HepG2 (cell line): ENCODE results near the gene GRAMD4. TPM values are rescaled to one million over a fixed set of nuclear protein-coding genes. Genes with fewer than 3 reads are reported as not detected.

ENCODE experiments used
- CBX2 ChIP-seq, 2 experiments: fragments of 200-600 bp in 1 of 2; sonication (generic); formaldehyde crosslinking in 1 of 2; IDR thresholded peaks; 2 replicates each; pipeline versions ENCODE4 v1.7.0 to v1.8.1; 2018 to 2022; ENCODE audit warnings: low read depth in 2 of 2, low read length in 1 of 2, mild to moderate bottlenecking in 1 of 2, missing genetic modification reagents in 1 of 2
- ESRRA ChIP-seq: sonication (generic); formaldehyde crosslinking; IDR thresholded peaks from 2 replicates; pipeline ENCODE4 v1.5.1; 2020; ENCODE audit warnings: mild to moderate bottlenecking, low read depth, missing genetic modification reagents
- FOXJ3 ChIP-seq: sonication (generic); formaldehyde crosslinking; IDR thresholded peaks from 2 replicates; pipeline ENCODE4 v1.4.0; 2020; ENCODE audit warnings: missing genetic modification reagents, mild to moderate bottlenecking, borderline replicate concordance
- HIVEP1 ChIP-seq: sonication (generic); formaldehyde crosslinking; IDR thresholded peaks from 2 replicates; pipeline ENCODE4 v1.4.0; 2020; ENCODE audit warnings: mild to moderate bottlenecking, missing genetic modification reagents
- KLF16 ChIP-seq, 2 experiments: sonication (generic) in 1 of 2; formaldehyde crosslinking in 1 of 2; IDR thresholded peaks; 2 replicates each; pipeline versions ENCODE4 v1.6.1 to v1.8.0; 2016 to 2023; ENCODE audit warnings: missing genetic modification reagents in 2 of 2, missing compliant biosample characterization in 1 of 2
- MXD4 ChIP-seq: IDR thresholded peaks from 2 replicates; pipeline ENCODE4 v1.6.1; 2016; ENCODE audit warnings: mild to moderate bottlenecking, missing biosample characterization, missing genetic modification reagents
- PAX8 ChIP-seq: sonication (generic); formaldehyde crosslinking; IDR thresholded peaks from 2 replicates; pipeline ENCODE4 v1.8.0; 2022; ENCODE audit warnings: mild to moderate bottlenecking, missing genetic modification reagents, borderline replicate concordance
- PLRG1 ChIP-seq: fragments of 450-650 bp; conservative IDR thresholded peaks from 2 replicates; pipeline ENCODE4 v1.6.1; 2016
- PTBP1 ChIP-seq: fragments of 200-400 bp; formaldehyde crosslinking; IDR thresholded peaks from 2 replicates; pipeline ENCODE4 v1.6.1; 2018; ENCODE audit warnings: low read length, low read depth; ENCODE audit not compliant: poor library complexity, severe bottlenecking
- RXRA ChIP-seq: sonication (generic); formaldehyde crosslinking; IDR thresholded peaks from 2 replicates; pipeline ENCODE4 v1.5.1; 2020; ENCODE audit warnings: missing genetic modification reagents
- SAP130 ChIP-seq: IDR thresholded peaks from 2 replicates; pipeline ENCODE4 v1.6.1; 2016; ENCODE audit warnings: low read depth
- SIN3A ChIP-seq: IDR thresholded peaks from 2 replicates; pipeline ENCODE4 v1.6.1; 2011; ENCODE audit warnings: low read depth, mild to moderate bottlenecking, control low read depth, low read length, borderline replicate concordance
- TSC22D2 ChIP-seq: sonication (generic); formaldehyde crosslinking; IDR thresholded peaks from 2 replicates; pipeline ENCODE4 v1.5.1; 2020; ENCODE audit warnings: missing genetic modification reagents, mild to moderate bottlenecking, borderline replicate concordance
- YY1 ChIP-seq: IDR thresholded peaks from 2 replicates; pipeline ENCODE4 v1.6.1; 2011; ENCODE audit warnings: low read length, low read depth, moderate library complexity, mild to moderate bottlenecking; ENCODE audit not compliant: insufficient read depth, insufficient replicate concordance
- ZFP36 ChIP-seq: fragments of 150-350 bp; IDR thresholded peaks from 2 replicates; pipeline ENCODE4 v1.6.1; 2018; ENCODE audit warnings: borderline replicate concordance, low read length, low read depth; ENCODE audit not compliant: partially characterized antibody
- ZMYM2 ChIP-seq: sonication (generic); formaldehyde crosslinking; IDR thresholded peaks from 2 replicates; pipeline ENCODE4 v1.8.0; 2022; ENCODE audit warnings: mild to moderate bottlenecking, missing genetic modification reagents
- ZNF160 ChIP-seq: sonication (generic); formaldehyde crosslinking; IDR thresholded peaks from 2 replicates; pipeline ENCODE4 v1.8.0; 2022; ENCODE audit warnings: mild to moderate bottlenecking, inconsistent platforms, missing genetic modification reagents
- ZNF180 ChIP-seq: sonication (generic); formaldehyde crosslinking; IDR thresholded peaks from 2 replicates; pipeline ENCODE4 v1.4.0; 2020; ENCODE audit warnings: low read depth, missing genetic modification reagents, borderline replicate concordance
- ZNF235 ChIP-seq: sonication (generic); formaldehyde crosslinking; IDR thresholded peaks from 2 replicates; pipeline ENCODE4 v1.8.1; 2023; ENCODE audit warnings: mild to moderate bottlenecking, missing genetic modification reagents, borderline replicate concordance
- ZNF382 ChIP-seq: sonication (generic); formaldehyde crosslinking; IDR thresholded peaks from 2 replicates; pipeline ENCODE4 v1.5.0; 2020; ENCODE audit warnings: missing genetic modification reagents, mild to moderate bottlenecking, borderline replicate concordance
- ZNF605 ChIP-seq: sonication (generic); formaldehyde crosslinking; IDR thresholded peaks from 2 replicates; pipeline ENCODE4 v1.8.0; 2022; ENCODE audit warnings: mild to moderate bottlenecking, missing genetic modification reagents
- ZNF780A ChIP-seq: sonication (generic); formaldehyde crosslinking; IDR thresholded peaks from 2 replicates; pipeline ENCODE4 v1.8.0; 2022; ENCODE audit warnings: mild to moderate bottlenecking, missing genetic modification reagents, moderate library complexity
- ZSCAN29 ChIP-seq: sonication (generic); formaldehyde crosslinking; conservative IDR thresholded peaks from 2 replicates; pipeline ENCODE4 v1.4.0; 2020; ENCODE audit warnings: mild to moderate bottlenecking, missing genetic modification reagents
- polyA plus RNA-seq, 8 experiments: library from polyadenylated mRNA; depleted of rRNA in 3 of 8; stranded (reverse) in 7 of 8; unstranded in 1 of 8; fragments of >200 nt; fragmentation: Illumina TruSeq in 4 of 8; extraction: Trizol in 4 of 8; gene quantifications; 2 replicates each; pipeline versions ENCODE4 v1.2.1 to v1.2.3, GENCODE V29; 2011 to 2016; ENCODE audit warnings: low read depth in 4 of 8, missing spikeins in 1 of 8, mixed read lengths in 1 of 8; ENCODE audit not compliant: insufficient read depth in 1 of 8
- total RNA-seq, 5 experiments: library from RNA; depleted of rRNA; stranded (reverse); fragments of >200 nt; fragmentation: Illumina TruSeq; extraction: Trizol; gene quantifications; 2 replicates each; pipeline ENCODE4 v1.2.3, GENCODE V29; 2016; ENCODE audit warnings: low read depth in 1 of 5
- TF ChIP-seq, protein P1 (sequence below): sonication (generic); formaldehyde crosslinking; IDR thresholded peaks from 2 replicates; pipeline ENCODE4 v1.8.0; 2022; ENCODE audit warnings: missing genetic modification reagents, mild to moderate bottlenecking, moderate library complexity, borderline replicate concordance
- TF ChIP-seq, protein P2 (sequence below): sonication (generic); formaldehyde crosslinking; IDR thresholded peaks from 2 replicates; pipeline ENCODE4 v1.4.0; 2020; ENCODE audit warnings: mild to moderate bottlenecking, missing genetic modification reagents

GRAMD4 gene
- total and polyA plus RNA-seq, 2 of the 13 experiments (the other 11 are each of a cell fraction or from before 2014, with no cell fraction given) = 15.2 to 15.7 TPM

DNA sequence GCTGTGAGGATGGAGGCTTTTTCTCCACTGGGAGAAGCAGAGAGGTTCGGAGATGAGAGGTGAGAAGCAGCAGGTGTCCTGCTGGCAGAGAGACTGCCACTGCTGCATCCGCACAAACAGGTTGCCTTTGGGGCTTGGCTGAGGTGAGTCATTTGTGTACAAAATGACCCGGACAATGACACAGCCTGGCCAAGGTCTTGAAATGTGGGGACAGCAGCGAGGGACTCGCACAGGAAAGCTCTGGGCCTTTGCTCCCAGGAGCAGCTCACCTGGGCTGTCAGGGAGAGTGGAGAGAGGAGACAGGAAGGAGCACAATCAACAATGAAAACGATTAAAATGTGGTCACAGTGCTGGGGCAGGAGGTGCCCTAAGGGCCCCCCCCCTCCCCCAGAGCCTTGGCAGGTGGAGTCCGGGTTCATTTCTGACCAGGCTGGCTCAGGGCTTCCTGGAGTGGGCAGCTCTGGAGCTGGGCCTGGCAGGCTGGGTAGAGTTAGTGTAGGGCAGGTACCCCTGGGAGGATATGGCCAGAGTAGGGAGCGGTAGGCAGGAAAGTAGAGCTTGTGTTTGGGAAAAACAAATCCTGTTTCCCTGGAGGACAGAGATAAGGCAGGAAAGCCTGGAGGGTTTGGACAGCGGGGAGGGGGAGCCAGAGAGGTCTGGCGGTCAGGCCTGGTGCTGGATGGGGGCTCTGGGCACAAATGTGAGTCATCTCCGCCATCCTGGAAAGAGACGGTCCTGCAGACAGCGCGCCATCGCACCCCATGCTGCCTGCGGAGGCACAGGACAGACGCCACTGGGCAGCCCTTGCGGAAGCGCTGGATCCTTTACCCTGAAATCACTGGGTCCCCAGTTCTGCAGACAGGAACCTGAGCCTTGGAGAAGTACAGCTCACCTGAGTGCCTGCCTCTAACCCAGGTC, 44.9 kb upstream of the GRAMD4 start (continued):
- TF ChIP-seq ZNF235 (no peak), FOXJ3 (CRISPR knock-in tag) (no peak), RXRA (CRISPR knock-in tag) (peak; percentile 53; the same call in 1 of the 2 replicates), ZMYM2 (no peak), YY1 (no peak), ZSCAN29 (CRISPR knock-in tag) (0 out of 2 replicates have a peak, but pooled peaks have one; percentile 27), ZFP36 (no peak), SAP130 (peak; percentile 92), ZNF382 (CRISPR knock-in tag) (no peak), CBX2 (IDR thresholded peaks at IDR 0.05; ENCODE audit: low read depth, low read length) (no peak), CBX2 (CRISPR knock-in tag; IDR thresholded peaks at IDR 0.05; ENCODE audit: low read depth) (no peak), HIVEP1 (CRISPR knock-in tag) (no peak), ZNF180 (no peak), ZNF160 (CRISPR knock-in tag) (no peak), ESRRA (peak; percentile 74), TSC22D2 (no peak), PTBP1 (no peak), PAX8 (no peak), PLRG1 (no peak), ZNF780A (CRISPR knock-in tag) (no peak), MXD4 (CRISPR knock-in tag) (peak; percentile 42; the same call in 1 of the 2 replicates), KLF16 (CRISPR knock-in tag; IDR thresholded peaks at IDR 0.05) (peak in 1 of 2 experiments; percentile 74; a peak in 2 of 4 replicates), ZNF605 (CRISPR knock-in tag) (peak; percentile 62; the same call in 1 of the 2 replicates), SIN3A (peak; percentile 70; the same call in 1 of the 2 replicates)
- TF ChIP-seq, protein P1, sequence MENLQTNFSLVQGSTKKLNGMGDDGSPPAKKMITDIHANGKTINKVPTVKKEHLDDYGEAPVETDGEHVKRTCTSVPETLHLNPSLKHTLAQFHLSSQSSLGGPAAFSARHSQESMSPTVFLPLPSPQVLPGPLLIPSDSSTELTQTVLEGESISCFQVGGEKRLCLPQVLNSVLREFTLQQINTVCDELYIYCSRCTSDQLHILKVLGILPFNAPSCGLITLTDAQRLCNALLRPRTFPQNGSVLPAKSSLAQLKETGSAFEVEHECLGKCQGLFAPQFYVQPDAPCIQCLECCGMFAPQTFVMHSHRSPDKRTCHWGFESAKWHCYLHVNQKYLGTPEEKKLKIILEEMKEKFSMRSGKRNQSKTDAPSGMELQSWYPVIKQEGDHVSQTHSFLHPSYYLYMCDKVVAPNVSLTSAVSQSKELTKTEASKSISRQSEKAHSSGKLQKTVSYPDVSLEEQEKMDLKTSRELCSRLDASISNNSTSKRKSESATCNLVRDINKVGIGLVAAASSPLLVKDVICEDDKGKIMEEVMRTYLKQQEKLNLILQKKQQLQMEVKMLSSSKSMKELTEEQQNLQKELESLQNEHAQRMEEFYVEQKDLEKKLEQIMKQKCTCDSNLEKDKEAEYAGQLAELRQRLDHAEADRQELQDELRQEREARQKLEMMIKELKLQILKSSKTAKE (CRISPR knock-in tag) = no peak
- TF ChIP-seq, protein P2, sequence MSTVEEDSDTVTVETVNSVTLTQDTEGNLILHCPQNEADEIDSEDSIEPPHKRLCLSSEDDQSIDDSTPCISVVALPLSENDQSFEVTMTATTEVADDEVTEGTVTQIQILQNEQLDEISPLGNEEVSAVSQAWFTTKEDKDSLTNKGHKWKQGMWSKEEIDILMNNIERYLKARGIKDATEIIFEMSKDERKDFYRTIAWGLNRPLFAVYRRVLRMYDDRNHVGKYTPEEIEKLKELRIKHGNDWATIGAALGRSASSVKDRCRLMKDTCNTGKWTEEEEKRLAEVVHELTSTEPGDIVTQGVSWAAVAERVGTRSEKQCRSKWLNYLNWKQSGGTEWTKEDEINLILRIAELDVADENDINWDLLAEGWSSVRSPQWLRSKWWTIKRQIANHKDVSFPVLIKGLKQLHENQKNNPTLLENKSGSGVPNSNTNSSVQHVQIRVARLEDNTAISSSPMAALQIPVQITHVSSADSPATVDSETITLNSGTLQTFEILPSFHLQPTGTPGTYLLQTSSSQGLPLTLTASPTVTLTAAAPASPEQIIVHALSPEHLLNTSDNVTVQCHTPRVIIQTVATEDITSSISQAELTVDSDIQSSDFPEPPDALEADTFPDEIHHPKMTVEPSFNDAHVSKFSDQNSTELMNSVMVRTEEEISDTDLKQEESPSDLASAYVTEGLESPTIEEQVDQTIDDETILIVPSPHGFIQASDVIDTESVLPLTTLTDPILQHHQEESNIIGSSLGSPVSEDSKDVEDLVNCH = no peak
